IgD-negative memory B cell (primary cell): Measurements from ENCODE around the gene CNDP1. TPM values are rescaled to one million over a fixed set of nuclear protein-coding genes. Genes with fewer than 3 reads are reported as not detected.

ENCODE experiments used
- H3K27ac Mint-ChIP-seq, 3 donors: one replicate each; pipeline ENCODE4 v1.8.0; 2020 to 2022; ENCODE audit warnings: mild to moderate bottlenecking in 3 of 3, mixed read lengths in 3 of 3, moderate library complexity in 1 of 3
- H3K27me3 Mint-ChIP-seq: one replicate; pipeline ENCODE4 v1.8.0; 2021; ENCODE audit warnings: mixed read lengths
- H3K36me3 Mint-ChIP-seq: one replicate; pipeline ENCODE4 v1.8.0; 2020; ENCODE audit warnings: mild to moderate bottlenecking, mixed read lengths
- H3K4me1 Mint-ChIP-seq, 3 donors: one replicate each; pipeline ENCODE4 v1.8.0; 2020 to 2022; ENCODE audit warnings: mixed read lengths in 3 of 3, mild to moderate bottlenecking in 1 of 3
- H3K4me3 Mint-ChIP-seq, 4 donors: one replicate each; pipeline ENCODE4 v1.8.0; 2020 to 2022; ENCODE audit warnings: mild to moderate bottlenecking in 4 of 4, mixed read lengths in 4 of 4, moderate library complexity in 3 of 4
- H3K9me3 Mint-ChIP-seq, 3 donors: one replicate each; pipeline ENCODE4 v1.8.0; 2020 to 2021; ENCODE audit warnings: mixed read lengths in 3 of 3, mild to moderate bottlenecking in 1 of 3
- polyA plus RNA-seq: library from polyadenylated mRNA; unstranded; fragments of 300-500 nt; fragmentation: Illumina TruSeq; gene quantifications from one replicate; pipeline ENCODE4 v1.2.3, GENCODE V29; 2021

The CNDP1 gene
- polyA plus RNA-seq, 1 donor from 2014 or later: not detected

DNA sequence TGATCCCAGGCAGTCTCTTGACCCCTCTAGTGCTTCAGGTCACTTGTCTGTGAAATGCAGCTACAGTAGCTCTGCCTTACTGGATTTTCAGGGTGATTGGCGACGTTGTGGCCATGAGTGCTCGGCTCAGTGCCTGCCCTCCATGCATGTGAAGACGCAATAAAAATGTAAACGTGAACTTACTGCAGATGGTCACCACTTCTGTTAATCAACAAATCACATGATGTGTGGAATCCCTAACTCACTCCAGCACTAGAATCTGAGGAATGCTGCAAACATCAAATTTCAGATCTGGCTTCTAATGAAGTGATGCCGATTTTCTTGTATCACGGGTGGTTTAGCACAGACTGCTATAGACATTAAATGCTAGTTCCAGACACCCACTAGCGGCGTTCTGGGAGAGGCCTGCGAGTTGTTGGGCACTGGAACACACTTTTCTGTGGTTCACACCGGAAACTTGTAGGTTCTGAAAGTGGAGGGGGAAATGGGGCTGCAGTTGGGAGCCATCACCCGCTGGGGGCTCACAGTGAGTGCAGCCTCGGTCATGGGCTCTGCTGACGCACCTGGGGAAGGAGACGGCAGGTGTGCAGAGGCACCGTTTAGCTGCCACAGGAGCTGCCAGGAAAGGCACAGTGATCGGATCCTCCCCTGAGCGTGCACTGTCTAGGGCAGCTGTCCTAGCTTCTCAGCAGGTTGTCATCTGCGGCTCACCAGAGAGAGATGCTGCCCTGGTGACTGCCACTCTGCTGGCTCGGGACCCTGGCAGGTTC lies 6.5 kb downstream of the CNDP1 start:
- Mint-ChIP-seq H3K27me3 (peaks cover 2% of the 10 kb centered on the region), H3K36me3 (no peaks in the 10 kb centered on the region), H3K9me3 (no peaks in the 10 kb centered on the region), H3K27ac (peak overlapping the region in 1 of 3 donors; percentile 22), H3K4me3 (no peak overlapping the region), H3K4me1 (no peaks in the 10 kb centered on the region)

DNA sequence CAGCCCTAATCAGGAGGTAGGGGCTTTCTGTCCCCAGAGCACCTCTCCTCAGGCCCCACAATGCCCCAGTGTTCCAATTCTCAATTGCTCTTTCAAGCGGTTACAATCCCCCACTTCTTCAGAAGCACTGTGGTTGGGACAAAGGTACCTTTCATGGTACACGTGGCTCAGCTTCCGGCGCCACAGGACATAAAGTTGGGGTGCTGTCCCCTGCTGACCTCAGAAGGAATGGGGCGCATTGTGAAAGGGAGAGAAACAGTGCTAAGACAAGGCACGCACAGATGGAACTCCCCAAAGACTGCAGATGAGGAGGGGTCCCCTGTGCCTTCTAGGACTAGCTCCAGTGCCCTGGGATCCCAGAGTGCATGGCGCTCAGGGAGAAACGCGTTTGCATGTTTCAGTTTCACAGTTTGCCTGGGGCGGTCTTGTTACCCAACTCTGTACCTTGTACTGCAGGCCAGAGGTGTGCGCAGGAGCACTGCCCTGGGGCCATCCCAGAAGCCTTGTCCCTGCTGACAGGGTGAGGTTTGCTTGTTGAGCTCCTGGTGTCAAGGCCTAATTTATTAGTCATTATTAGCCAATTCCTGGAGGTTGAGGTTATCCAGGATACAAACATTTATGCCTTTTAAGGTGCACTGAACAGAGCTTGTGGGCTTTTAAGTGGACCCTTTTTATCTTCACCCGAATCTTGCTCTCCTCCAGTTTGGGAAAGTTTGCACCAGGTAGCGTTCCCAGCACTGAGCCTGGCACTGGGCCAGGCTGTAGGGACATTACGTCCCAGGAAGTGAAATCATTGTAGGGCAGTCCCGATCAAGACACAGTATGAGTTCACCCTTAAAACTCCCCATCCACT lies 7.6 kb downstream of the CNDP1 start:
- Mint-ChIP-seq H3K36me3 (no peaks in the 10 kb centered on the region), H3K4me1 (no peaks in the 10 kb centered on the region), H3K27ac (no peak overlapping the region), H3K4me3 (peak overlapping the region in 1 of 4 donors; percentile 54), H3K9me3 (no peaks in the 10 kb centered on the region), H3K27me3 (peaks cover 2% of the 10 kb centered on the region)

DNA sequence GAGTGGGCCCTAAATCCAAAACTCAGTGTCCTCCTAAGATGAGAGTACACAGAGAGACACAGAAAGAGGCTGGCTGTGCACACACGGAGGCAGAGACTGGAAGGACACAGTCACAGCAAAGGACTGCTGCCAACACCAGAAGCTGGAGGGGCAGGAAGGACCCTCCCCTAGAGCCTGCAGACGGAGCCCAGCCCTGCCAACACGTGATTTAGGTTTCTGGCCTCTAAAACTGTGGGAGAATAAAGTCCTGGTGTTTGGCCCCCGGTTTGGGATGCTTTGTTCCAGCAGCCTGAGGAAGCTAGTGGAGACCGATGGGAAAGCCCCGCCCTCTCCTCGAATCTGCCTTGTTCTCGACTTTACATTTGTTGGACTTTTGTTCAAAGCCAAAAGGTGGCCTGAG lies 10.6 kb downstream of the CNDP1 start:
- Mint-ChIP-seq H3K4me1 (no peaks in the 10 kb centered on the region), H3K36me3 (no peaks in the 10 kb centered on the region), H3K27ac (no peak overlapping the region), H3K4me3 (no peak overlapping the region), H3K9me3 (peaks cover 2 to 13% (median 11%) of the 10 kb centered on the region in 3 donors), H3K27me3 (peaks cover 3% of the 10 kb centered on the region)

DNA sequence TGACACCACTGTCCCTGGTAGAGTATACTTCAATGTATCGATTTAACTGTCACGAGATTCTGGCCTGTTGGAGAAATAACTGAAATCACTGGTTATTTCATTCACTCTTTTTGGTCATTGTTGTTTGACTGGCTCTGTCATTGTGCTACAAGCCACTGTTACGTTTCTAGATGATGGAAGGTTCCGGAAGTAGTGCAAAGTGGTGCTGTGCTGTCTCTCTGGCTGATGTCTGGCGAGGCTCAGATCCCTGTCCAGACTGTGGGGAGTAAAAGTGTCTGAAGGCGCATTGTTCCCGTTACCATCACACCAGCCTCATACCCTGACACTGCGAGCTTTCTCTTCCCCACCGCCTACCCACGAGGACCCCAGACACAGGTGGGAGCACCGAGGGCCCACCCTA lies 11.7 kb downstream of the CNDP1 start:
- H3K27ac Mint-ChIP-seq: no peak overlapping the region
- peaks cover 3% of the 10 kb centered on the region for H3K27me3 Mint-ChIP-seq
- peaks cover 2 to 13% (median 11%) of the 10 kb centered on the region in 3 donors for H3K9me3 Mint-ChIP-seq
- H3K36me3 Mint-ChIP-seq: no peaks in the 10 kb centered on the region
- no peaks in the 10 kb centered on the region for H3K4me1 Mint-ChIP-seq
- no peak overlapping the region for H3K4me3 Mint-ChIP-seq

GRCh38 chr18:74546751-74547530 lies 12.6 kb downstream of the CNDP1 start:
- peaks cover 3% of the 10 kb centered on the region for H3K27me3 Mint-ChIP-seq
- H3K27ac Mint-ChIP-seq: no peak overlapping the region
- peaks cover 2 to 13% (median 11%) of the 10 kb centered on the region in 3 donors for H3K9me3 Mint-ChIP-seq
- peaks cover 0 to 2% (median 2%) of the 10 kb centered on the region in 3 donors for H3K4me1 Mint-ChIP-seq
- peaks cover 1% of the 10 kb centered on the region for H3K36me3 Mint-ChIP-seq
- H3K4me3 Mint-ChIP-seq: peak overlapping the region in 1 of 4 donors; percentile 9

GRCh38 chr18:74547860-74548259 lies 13.6 kb downstream of the CNDP1 start:
- no peak overlapping the region for H3K4me3 Mint-ChIP-seq
- peaks cover 1% of the 10 kb centered on the region for H3K36me3 Mint-ChIP-seq
- peaks cover 2 to 13% (median 11%) of the 10 kb centered on the region in 3 donors for H3K9me3 Mint-ChIP-seq
- H3K27me3 Mint-ChIP-seq: peaks cover 1% of the 10 kb centered on the region
- peaks cover 0 to 2% (median 2%) of the 10 kb centered on the region in 3 donors for H3K4me1 Mint-ChIP-seq
- H3K27ac Mint-ChIP-seq: no peak overlapping the region

- Mint-ChIP-seq H3K36me3 (peaks cover 1% of the 10 kb centered on the region), H3K27ac (no peak overlapping the region), H3K4me3 (peak overlapping the region in 1 of 4 donors; percentile 30), H3K27me3 (peaks cover 1% of the 10 kb centered on the region), H3K4me1 (peaks cover 0 to 2% (median 2%) of the 10 kb centered on the region in 3 donors), H3K9me3 (peaks cover 2 to 13% (median 11%) of the 10 kb centered on the region in 3 donors)
Measured at GRCh38 chr18:74549591-74550104, 15.3 kb downstream of the CNDP1 start.

GRCh38 chr18:74550886-74551285 lies 16.6 kb downstream of the CNDP1 start:
- H3K4me3 Mint-ChIP-seq: peak overlapping the region in 1 of 4 donors; percentile 78
- no peak overlapping the region for H3K27ac Mint-ChIP-seq
- peaks cover 0 to 2% (median 2%) of the 10 kb centered on the region in 3 donors for H3K4me1 Mint-ChIP-seq
- peaks cover 1% of the 10 kb centered on the region for H3K36me3 Mint-ChIP-seq
- peaks cover 2 to 13% (median 11%) of the 10 kb centered on the region in 3 donors for H3K9me3 Mint-ChIP-seq
- peaks cover 1% of the 10 kb centered on the region for H3K27me3 Mint-ChIP-seq

GRCh38 chr18:74551452-74551851 lies 17.2 kb downstream of the CNDP1 start:
- peaks cover 1% of the 10 kb centered on the region for H3K27me3 Mint-ChIP-seq
- peaks cover 1% of the 10 kb centered on the region for H3K36me3 Mint-ChIP-seq
- peaks cover 0 to 2% (median 2%) of the 10 kb centered on the region in 3 donors for H3K4me1 Mint-ChIP-seq
- H3K27ac Mint-ChIP-seq: no peak overlapping the region
- peaks cover 2 to 13% (median 11%) of the 10 kb centered on the region in 3 donors for H3K9me3 Mint-ChIP-seq
- no peak overlapping the region for H3K4me3 Mint-ChIP-seq

GRCh38 chr18:74551936-74552555 lies 17.7 kb downstream of the CNDP1 start:
- Mint-ChIP-seq H3K9me3 (peaks cover 2 to 13% (median 11%) of the 10 kb centered on the region in 3 donors), H3K4me1 (peaks cover 0 to 2% (median 2%) of the 10 kb centered on the region in 3 donors), H3K36me3 (peaks cover 1% of the 10 kb centered on the region), H3K27ac (no peak overlapping the region), H3K4me3 (peak overlapping the region in 1 of 4 donors; percentile 56), H3K27me3 (peaks cover 1% of the 10 kb centered on the region)

GRCh38 chr18:74556126-74556525 lies 21.8 kb downstream of the CNDP1 start:
- peaks cover 1% of the 10 kb centered on the region for H3K36me3 Mint-ChIP-seq
- peaks cover 0 to 2% (median 2%) of the 10 kb centered on the region in 3 donors for H3K4me1 Mint-ChIP-seq
- peaks cover 5% of the 10 kb centered on the region for H3K27me3 Mint-ChIP-seq
- no peak overlapping the region for H3K4me3 Mint-ChIP-seq
- no peaks in the 10 kb centered on the region for H3K9me3 Mint-ChIP-seq
- no peak overlapping the region for H3K27ac Mint-ChIP-seq

- H3K4me3 Mint-ChIP-seq: no peak overlapping the region
Measured at GRCh38 chr18:74558096-74558495, 23.8 kb downstream of the CNDP1 start.

GRCh38 chr18:74562131-74562730 lies 27.9 kb downstream of the CNDP1 start:
- peaks cover 5% of the 10 kb centered on the region for H3K27me3 Mint-ChIP-seq
- H3K4me1 Mint-ChIP-seq: no peaks in the 10 kb centered on the region
- H3K36me3 Mint-ChIP-seq: peaks cover 5% of the 10 kb centered on the region
- H3K27ac Mint-ChIP-seq: no peak overlapping the region
- no peak overlapping the region for H3K4me3 Mint-ChIP-seq
- peaks cover 2 to 11% (median 4%) of the 10 kb centered on the region in 3 donors for H3K9me3 Mint-ChIP-seq

More at GRCh38 chr18:74558096-74558495, 23.8 kb downstream of the CNDP1 start:
- Mint-ChIP-seq H3K36me3 (no peaks in the 10 kb centered on the region), H3K27ac (no peak overlapping the region), H3K9me3 (no peaks in the 10 kb centered on the region), H3K4me1 (no peaks in the 10 kb centered on the region), H3K27me3 (peaks cover 5% of the 10 kb centered on the region)

- H3K27me3 Mint-ChIP-seq: peaks cover 5% of the 10 kb centered on the region
- peaks cover 2 to 12% (median 4%) of the 10 kb centered on the region in 3 donors for H3K9me3 Mint-ChIP-seq
- no peak overlapping the region for H3K4me3 Mint-ChIP-seq
- peaks cover 5% of the 10 kb centered on the region for H3K36me3 Mint-ChIP-seq
- no peaks in the 10 kb centered on the region for H3K4me1 Mint-ChIP-seq
- H3K27ac Mint-ChIP-seq: no peak overlapping the region
Measured at GRCh38 chr18:74562775-74563174, 28.5 kb downstream of the CNDP1 start.
